ENCODE measurements around the gene SGTA. TPM values are rescaled to one million over a fixed set of nuclear protein-coding genes. Genes with fewer than 3 reads are reported as not detected.

The SGTA gene
- total RNA-seq, 1 experiment from 2014 or later: 85.7 TPM

DNA sequence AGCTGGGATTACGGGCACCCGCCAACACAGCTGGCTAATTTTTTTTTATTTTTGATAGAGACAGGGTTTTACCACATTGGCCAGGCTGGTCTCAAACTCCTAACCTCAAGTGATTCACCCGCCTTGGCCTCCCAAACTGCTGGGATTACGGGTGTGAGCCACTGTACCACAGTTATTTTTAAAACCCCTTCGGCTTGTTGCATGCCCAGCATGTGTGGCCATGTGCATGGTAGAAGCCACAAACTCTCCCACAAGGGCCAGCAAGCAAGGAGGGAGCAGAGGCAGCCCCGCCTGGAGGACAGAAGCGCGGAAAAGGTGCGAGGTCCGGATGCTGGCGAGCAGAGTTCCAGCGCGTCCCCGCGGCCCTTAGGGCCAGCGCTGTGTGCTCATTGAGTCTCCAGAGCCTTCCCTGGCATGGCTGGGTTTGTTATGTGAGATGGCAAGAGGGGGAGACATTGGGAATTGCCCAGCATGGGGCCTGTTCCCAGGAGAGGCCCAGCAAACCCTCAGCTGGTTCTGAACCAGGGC, 15.1 kb upstream of the SGTA start:
- ATAC-seq: no peak
- BruUV-seq (replicated peaks): no TSS peak
- TF ChIP-seq TCF7L2 (IDR thresholded peaks at IDR 0.05; ENCODE audit: low read depth, low read length) (no peak), SIN3A (IDR thresholded peaks at IDR 0.05; ENCODE audit: borderline replicate concordance, insufficient read depth, low read depth, low read length) (no peak)
- no peaks in the 10 kb centered on the region for H3K27me3 ChIP-seq (ENCODE audit: control insufficient read depth, insufficient read depth, low read length)
- in situ Hi-C loops (cut with HindIII; ENCODE audit: low pct_unique_long_range_greater_than_20kb, low sequenced_read_pairs): no loop called here
- CTCF ChIA-PET: no interaction called here
- H3K9me3 ChIP-seq (ENCODE audit: control insufficient read depth, insufficient read depth, low read depth, low read length): no peaks in the 10 kb centered on the region
- no peaks in the 10 kb centered on the region for H3K4me1 ChIP-seq (ENCODE audit: control insufficient read depth, insufficient read depth, low read length)
- no peaks in the 10 kb centered on the region for H3K36me3 ChIP-seq (ENCODE audit: control insufficient read depth, insufficient read depth, low read length)
- no peak overlapping the region for H3K27ac ChIP-seq (ENCODE audit: low read length)
- H3K4me3 ChIP-seq (ENCODE audit: low read depth in 2 of 2, low read length in 2 of 2): no peak overlapping the region
- no peak for DNase-seq (ENCODE audit: low read depth, low spot score)
- intact Hi-C loops (cut with micrococcal nuclease; ENCODE audit: unreplicated experiment): no loop called here
- POLR2A ChIA-PET: no interaction called here

DNA sequence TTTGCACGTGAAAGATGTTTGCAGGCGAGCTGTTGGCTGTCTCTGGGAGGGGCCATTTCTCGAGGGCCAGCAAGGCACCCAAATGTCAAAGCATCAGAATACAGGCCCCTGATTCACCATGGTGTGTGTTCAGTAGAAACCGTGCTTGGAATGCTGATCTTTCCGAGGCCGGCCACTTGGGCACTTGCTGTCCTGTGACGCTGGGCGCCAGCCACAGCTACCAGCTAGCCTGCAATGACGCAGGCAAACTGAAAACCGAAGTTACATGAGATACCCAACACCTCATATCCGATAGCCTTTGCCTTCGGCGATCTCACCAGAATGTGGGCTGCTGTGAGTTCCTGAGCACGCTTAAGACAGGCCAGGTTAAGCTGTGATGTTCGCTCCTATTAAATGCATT, 14.2 kb upstream of the SGTA start:
- no peaks in the 10 kb centered on the region for H3K27me3 ChIP-seq (ENCODE audit: control insufficient read depth, insufficient read depth, low read length)
- TF ChIP-seq, protein P1, sequence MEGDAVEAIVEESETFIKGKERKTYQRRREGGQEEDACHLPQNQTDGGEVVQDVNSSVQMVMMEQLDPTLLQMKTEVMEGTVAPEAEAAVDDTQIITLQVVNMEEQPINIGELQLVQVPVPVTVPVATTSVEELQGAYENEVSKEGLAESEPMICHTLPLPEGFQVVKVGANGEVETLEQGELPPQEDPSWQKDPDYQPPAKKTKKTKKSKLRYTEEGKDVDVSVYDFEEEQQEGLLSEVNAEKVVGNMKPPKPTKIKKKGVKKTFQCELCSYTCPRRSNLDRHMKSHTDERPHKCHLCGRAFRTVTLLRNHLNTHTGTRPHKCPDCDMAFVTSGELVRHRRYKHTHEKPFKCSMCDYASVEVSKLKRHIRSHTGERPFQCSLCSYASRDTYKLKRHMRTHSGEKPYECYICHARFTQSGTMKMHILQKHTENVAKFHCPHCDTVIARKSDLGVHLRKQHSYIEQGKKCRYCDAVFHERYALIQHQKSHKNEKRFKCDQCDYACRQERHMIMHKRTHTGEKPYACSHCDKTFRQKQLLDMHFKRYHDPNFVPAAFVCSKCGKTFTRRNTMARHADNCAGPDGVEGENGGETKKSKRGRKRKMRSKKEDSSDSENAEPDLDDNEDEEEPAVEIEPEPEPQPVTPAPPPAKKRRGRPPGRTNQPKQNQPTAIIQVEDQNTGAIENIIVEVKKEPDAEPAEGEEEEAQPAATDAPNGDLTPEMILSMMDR (IDR thresholded peaks at IDR 0.05): no peak
- TF ChIP-seq POLR2AphosphoS5 (IDR thresholded peaks at IDR 0.05; ENCODE audit: low read depth, low read length) (no peak), SIN3A (IDR thresholded peaks at IDR 0.05; ENCODE audit: borderline replicate concordance, insufficient read depth, low read depth, low read length) (no peak), TCF7L2 (IDR thresholded peaks at IDR 0.05; ENCODE audit: low read depth, low read length) (no peak)
- TF ChIP-seq, protein P2, sequence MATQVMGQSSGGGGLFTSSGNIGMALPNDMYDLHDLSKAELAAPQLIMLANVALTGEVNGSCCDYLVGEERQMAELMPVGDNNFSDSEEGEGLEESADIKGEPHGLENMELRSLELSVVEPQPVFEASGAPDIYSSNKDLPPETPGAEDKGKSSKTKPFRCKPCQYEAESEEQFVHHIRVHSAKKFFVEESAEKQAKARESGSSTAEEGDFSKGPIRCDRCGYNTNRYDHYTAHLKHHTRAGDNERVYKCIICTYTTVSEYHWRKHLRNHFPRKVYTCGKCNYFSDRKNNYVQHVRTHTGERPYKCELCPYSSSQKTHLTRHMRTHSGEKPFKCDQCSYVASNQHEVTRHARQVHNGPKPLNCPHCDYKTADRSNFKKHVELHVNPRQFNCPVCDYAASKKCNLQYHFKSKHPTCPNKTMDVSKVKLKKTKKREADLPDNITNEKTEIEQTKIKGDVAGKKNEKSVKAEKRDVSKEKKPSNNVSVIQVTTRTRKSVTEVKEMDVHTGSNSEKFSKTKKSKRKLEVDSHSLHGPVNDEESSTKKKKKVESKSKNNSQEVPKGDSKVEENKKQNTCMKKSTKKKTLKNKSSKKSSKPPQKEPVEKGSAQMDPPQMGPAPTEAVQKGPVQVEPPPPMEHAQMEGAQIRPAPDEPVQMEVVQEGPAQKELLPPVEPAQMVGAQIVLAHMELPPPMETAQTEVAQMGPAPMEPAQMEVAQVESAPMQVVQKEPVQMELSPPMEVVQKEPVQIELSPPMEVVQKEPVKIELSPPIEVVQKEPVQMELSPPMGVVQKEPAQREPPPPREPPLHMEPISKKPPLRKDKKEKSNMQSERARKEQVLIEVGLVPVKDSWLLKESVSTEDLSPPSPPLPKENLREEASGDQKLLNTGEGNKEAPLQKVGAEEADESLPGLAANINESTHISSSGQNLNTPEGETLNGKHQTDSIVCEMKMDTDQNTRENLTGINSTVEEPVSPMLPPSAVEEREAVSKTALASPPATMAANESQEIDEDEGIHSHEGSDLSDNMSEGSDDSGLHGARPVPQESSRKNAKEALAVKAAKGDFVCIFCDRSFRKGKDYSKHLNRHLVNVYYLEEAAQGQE (IDR thresholded peaks at IDR 0.05; ENCODE audit: insufficient read depth in 1 of 2, low read depth in 2 of 2, low read length in 1 of 2): no peak
- H3K4me1 ChIP-seq (ENCODE audit: control insufficient read depth, insufficient read depth, low read length): no peaks in the 10 kb centered on the region
- in situ Hi-C loops (cut with HindIII; ENCODE audit: low pct_unique_long_range_greater_than_20kb, low sequenced_read_pairs): no loop called here
- intact Hi-C loops (cut with micrococcal nuclease; ENCODE audit: unreplicated experiment): no loop called here
- DNase-seq (ENCODE audit: low read depth, low spot score): no peak
- H3K36me3 ChIP-seq (ENCODE audit: control insufficient read depth, insufficient read depth, low read length): no peaks in the 10 kb centered on the region
- ATAC-seq: no peak
- CTCF ChIA-PET: no interaction called here
- no peak overlapping the region for H3K27ac ChIP-seq (ENCODE audit: low read length)
- POLR2A ChIA-PET: no interaction called here
- H3K9me3 ChIP-seq (ENCODE audit: control insufficient read depth, insufficient read depth, low read depth, low read length): no peaks in the 10 kb centered on the region
- BruUV-seq (replicated peaks): no TSS peak
- no peak overlapping the region for H3K4me3 ChIP-seq (ENCODE audit: low read depth in 2 of 2, low read length in 2 of 2)

DNA sequence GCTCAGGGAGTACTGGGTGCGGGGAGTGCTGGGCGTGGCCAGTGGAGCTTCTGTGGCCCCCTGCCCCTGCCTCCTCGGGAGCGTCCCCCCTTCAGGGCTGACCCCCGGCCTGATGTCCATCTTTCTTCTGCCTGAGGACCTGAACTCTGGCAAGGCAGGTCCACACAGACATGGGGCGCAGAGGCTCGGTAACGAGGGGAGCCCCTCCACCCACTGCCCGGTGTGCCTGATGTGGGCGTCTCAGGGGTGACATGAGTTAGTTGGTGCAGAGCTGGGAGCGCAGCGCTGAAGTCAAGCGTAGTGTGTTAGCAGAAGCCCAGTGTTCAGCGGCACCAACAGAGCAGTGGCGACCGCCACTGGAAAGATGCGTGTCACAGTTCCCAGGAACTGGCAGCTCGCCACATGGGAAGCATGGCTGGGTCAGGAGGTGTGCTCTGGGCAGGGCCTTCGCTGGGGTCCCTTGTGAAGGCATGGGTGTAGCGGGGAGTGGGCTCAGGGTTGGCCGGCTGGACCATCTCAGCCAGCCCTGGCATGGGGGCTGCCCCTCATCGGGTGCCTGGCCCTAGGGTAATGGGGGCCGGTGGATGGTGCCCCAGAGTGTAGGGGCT, 13.7 kb upstream of the SGTA start:
- no peaks in the 10 kb centered on the region for H3K4me1 ChIP-seq (ENCODE audit: control insufficient read depth, insufficient read depth, low read length)
- CTCF ChIA-PET: no interaction called here
- ATAC-seq: no peak

More for the DNA sequence above, 13.7 kb upstream of the SGTA start:
- BruUV-seq (replicated peaks): no TSS peak
- H3K4me3 ChIP-seq (ENCODE audit: low read depth in 2 of 2, low read length in 2 of 2): no peak overlapping the region
- POLR2A ChIA-PET: no interaction called here
- in situ Hi-C loops (cut with HindIII; ENCODE audit: low pct_unique_long_range_greater_than_20kb, low sequenced_read_pairs): no loop called here
- H3K27me3 ChIP-seq (ENCODE audit: control insufficient read depth, insufficient read depth, low read length): no peaks in the 10 kb centered on the region
- no peaks in the 10 kb centered on the region for H3K36me3 ChIP-seq (ENCODE audit: control insufficient read depth, insufficient read depth, low read length)
- no peaks in the 10 kb centered on the region for H3K9me3 ChIP-seq (ENCODE audit: control insufficient read depth, insufficient read depth, low read depth, low read length)
- H3K27ac ChIP-seq (ENCODE audit: low read length): no peak overlapping the region
- TF ChIP-seq, protein P1 (IDR thresholded peaks at IDR 0.05): no peak
- TF ChIP-seq SIN3A (IDR thresholded peaks at IDR 0.05; ENCODE audit: borderline replicate concordance, insufficient read depth, low read depth, low read length) (no peak), TCF7L2 (IDR thresholded peaks at IDR 0.05; ENCODE audit: low read depth, low read length) (no peak), POLR2AphosphoS5 (IDR thresholded peaks at IDR 0.05; ENCODE audit: low read depth, low read length) (no peak)
- TF ChIP-seq, protein P2 (IDR thresholded peaks at IDR 0.05; ENCODE audit: insufficient read depth in 1 of 2, low read depth in 2 of 2, low read length in 1 of 2): no peak
- no peak for DNase-seq (ENCODE audit: low read depth, low spot score)
- intact Hi-C loops (cut with micrococcal nuclease; ENCODE audit: unreplicated experiment): no loop called here
